ENCODE results near the gene SMAD3.

DNA sequence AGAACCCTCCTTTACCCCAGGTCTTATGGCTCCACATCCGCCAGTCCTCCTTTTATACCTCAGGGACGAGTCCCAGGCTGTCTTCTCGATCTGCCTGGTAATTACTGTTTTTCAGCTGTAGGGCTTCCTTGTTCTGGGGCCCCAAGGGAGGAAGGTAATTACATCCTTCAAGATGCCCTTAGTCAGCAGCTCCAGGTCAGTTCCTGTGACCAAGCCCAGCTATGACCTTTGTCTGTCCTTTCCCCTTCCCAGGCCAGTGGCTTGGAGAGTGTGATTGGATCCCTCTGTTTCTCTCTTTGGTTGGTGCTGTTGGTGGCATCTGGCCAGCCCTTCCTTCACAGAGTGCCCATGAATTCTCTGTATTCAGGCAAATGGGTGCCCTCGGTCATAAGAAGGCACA lies 96.5 kb downstream of the SMAD3 start:
- TF ChIP-seq SUZ12 (IDR thresholded peaks at IDR 0.05; ENCODE audit: extremely low read depth, insufficient read depth, insufficient read length) (no peak), YY1 (IDR thresholded peaks at IDR 0.05; ENCODE audit: insufficient read depth, insufficient read length) (no peak), ZNF274 (IDR thresholded peaks at IDR 0.05; ENCODE audit: low read depth, low read length) (no peak)
